ENCODE measurements around the gene TOMM7.

DNA sequence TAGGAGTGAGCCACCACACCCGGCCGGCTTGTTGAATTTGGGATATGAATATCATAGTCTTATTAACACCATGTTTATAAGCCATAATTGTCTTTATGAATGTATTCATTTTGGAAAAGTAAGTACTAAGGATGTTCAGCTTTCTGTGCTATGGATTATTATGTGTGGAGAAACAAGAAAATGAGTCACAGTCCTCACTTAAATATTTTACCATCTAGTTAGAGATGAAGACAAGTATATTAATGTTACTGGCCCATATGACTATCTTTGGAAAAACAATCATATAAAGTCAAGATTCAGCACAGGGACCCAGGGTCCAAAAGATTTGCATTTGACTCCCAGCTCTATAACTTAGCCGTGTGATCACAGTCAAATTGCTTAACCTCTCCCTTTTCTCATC is 9.8 kb upstream of the TOMM7 start:
- TF ChIP-seq, protein P1, sequence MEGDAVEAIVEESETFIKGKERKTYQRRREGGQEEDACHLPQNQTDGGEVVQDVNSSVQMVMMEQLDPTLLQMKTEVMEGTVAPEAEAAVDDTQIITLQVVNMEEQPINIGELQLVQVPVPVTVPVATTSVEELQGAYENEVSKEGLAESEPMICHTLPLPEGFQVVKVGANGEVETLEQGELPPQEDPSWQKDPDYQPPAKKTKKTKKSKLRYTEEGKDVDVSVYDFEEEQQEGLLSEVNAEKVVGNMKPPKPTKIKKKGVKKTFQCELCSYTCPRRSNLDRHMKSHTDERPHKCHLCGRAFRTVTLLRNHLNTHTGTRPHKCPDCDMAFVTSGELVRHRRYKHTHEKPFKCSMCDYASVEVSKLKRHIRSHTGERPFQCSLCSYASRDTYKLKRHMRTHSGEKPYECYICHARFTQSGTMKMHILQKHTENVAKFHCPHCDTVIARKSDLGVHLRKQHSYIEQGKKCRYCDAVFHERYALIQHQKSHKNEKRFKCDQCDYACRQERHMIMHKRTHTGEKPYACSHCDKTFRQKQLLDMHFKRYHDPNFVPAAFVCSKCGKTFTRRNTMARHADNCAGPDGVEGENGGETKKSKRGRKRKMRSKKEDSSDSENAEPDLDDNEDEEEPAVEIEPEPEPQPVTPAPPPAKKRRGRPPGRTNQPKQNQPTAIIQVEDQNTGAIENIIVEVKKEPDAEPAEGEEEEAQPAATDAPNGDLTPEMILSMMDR (conservative IDR thresholded peaks at IDR 0.05; ENCODE audit: low read length) = no peak
- no peak for TF ChIP-seq EZH2phosphoT487 (IDR thresholded peaks at IDR 0.05; ENCODE audit: borderline replicate concordance, low read depth, low read length)
